Activated CD4-positive, alpha-beta T cell treated with anti-CD3 and anti-CD28 coated beads for 36 hours (primary cell): ENCODE measurements around the gene EPG5. TPM values are rescaled to one million over a fixed set of nuclear protein-coding genes. Genes with fewer than 3 reads are reported as not detected.
"Not testable (repeated sequence)": the region's sequence is repeated elsewhere in the genome, so short reads cannot be mapped to it uniquely, and the experiment has no call there.

ENCODE experiments used
- ATAC-seq: fragments of 200-7000 bp; cut with Tn5 transposase; one replicate; pipeline ENCODE4 v1.10.0; 2021; ENCODE audit warnings: mild to moderate bottlenecking, moderate library complexity
- CTCF ChIA-PET: fragments of 350-600 bp; sonication (Branson Sonifier 250); formaldehyde crosslinking; loops from one replicate; lab custom pipeline; 2021; ENCODE audit warnings: antibody characterized with exemption; lab: Charles Lee
- POLR2A ChIA-PET: fragments of 350-600 bp; sonication (Branson Sonifier 250); formaldehyde crosslinking; loops from one replicate; lab custom pipeline; 2021; ENCODE audit warnings: antibody characterized with exemption, inconsistent platforms; lab: Charles Lee
- DNase-seq: peaks from one replicate; pipeline ENCODE4 v3.0.0-alpha.2; 2020
- H3K27ac Mint-ChIP-seq: one replicate; pipeline ENCODE4 v1.8.0; 2021; ENCODE audit warnings: mixed read lengths
- H3K27me3 Mint-ChIP-seq: one replicate; pipeline ENCODE4 v1.8.0; 2021; ENCODE audit warnings: mixed read lengths
- H3K36me3 Mint-ChIP-seq: one replicate; pipeline ENCODE4 v1.8.0; 2021; ENCODE audit warnings: low read depth, mixed read lengths
- H3K4me1 Mint-ChIP-seq: one replicate; pipeline ENCODE4 v1.8.0; 2021; ENCODE audit warnings: mixed read lengths
- H3K4me3 Mint-ChIP-seq: one replicate; pipeline ENCODE4 v1.8.0; 2021; ENCODE audit warnings: mild to moderate bottlenecking, moderate library complexity, mixed read lengths
- H3K9me3 Mint-ChIP-seq: one replicate; pipeline ENCODE4 v1.8.0; 2021; ENCODE audit warnings: low read depth, mixed read lengths
- intact Hi-C, 2 experiments: fragments of 100-400 bp; cut with DNase I in 1 of 2; cut with micrococcal nuclease in 1 of 2; formaldehyde crosslinking; loops; one replicate each; pipeline versions ENCODE4 v1.14.2 to v1.15.1; 2022 to 2024; cut with DNase I, micrococcal nuclease
- total RNA-seq, 2 experiments: library from RNA; stranded (reverse); gene quantifications; one replicate each; pipeline ENCODE4 v1.2.3, GENCODE V29; 2021

The EPG5 gene
- total RNA-seq, 2 experiments from 2014 or later: 13.6 to 14.5 TPM

DNA sequence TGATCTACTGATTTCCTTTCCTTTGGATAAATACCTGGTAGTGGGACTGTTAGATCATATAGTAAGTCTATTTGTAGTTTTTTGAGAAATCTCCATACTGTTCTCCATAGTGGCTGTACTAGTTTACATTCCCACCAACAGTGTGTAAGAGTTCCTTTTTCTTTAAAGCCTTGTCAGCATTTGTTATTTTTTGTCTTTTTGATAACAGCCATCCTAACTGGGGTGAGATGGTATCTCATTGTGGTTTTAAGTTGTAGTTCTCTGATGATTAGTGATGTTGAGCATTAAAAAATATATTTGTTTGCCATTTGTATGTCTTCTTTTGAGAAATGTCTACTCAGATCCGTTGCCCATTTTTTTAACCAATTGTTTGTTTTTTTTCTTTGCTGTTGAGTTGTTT is 33.9 kb upstream of the EPG5 start:
- intact Hi-C loops: no loop called here
- Mint-ChIP-seq H3K9me3 (peaks cover 6% of the 10 kb centered on the region), H3K27ac (no peak overlapping the region), H3K27me3 (no peaks in the 10 kb centered on the region), H3K4me3 (no peak overlapping the region), H3K36me3 (peaks cover 13% of the 10 kb centered on the region), H3K4me1 (peaks cover 37% of the 10 kb centered on the region)
- DNase-seq: no peak
- ChIA-PET CTCF (interaction anchor here (1.0 kb wide), 1 partner anchor 9 kb away, joined by 3 read pairs; no protein-coding TSS in a partner anchor), POLR2A (no interaction called here)
- no peak for ATAC-seq

GRCh38 chr18:45999536-45999935 is 32.4 kb upstream of the EPG5 start:
- no peak for ATAC-seq
- Mint-ChIP-seq H3K4me1 (peaks cover 37% of the 10 kb centered on the region), H3K4me3 (no peak overlapping the region), H3K27ac (peak overlapping the region; percentile 19), H3K36me3 (peaks cover 12% of the 10 kb centered on the region), H3K9me3 (peaks cover 6% of the 10 kb centered on the region), H3K27me3 (no peaks in the 10 kb centered on the region)
- ChIA-PET CTCF (interaction anchor here (0.6 to 0.8 kb wide), 2 partner anchors 30 to 382 kb away, joined by 3 read pairs; no protein-coding TSS in a partner anchor), POLR2A (no interaction called here)
- no peak for DNase-seq
- intact Hi-C loops: no loop called here

DNA sequence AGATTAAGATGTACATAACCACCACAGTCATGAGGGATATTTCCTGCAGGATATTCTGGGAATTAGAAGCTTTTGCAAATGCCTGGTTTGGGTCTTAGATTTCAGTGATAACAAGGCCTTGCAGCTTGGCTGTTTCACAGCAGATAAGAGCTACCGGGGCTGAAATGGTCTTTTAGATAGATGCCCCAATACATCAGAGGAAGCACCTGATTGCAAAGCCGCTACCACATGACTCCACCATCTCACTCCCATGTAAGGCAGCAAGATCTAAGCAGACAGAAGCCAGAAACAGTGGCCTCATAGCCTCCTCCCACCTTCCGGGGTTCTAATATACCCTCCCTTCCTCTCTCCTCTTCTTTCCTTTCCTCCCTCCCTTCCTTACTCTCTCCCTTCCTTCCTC is 31.1 kb upstream of the EPG5 start:
- H3K4me3 Mint-ChIP-seq: peak overlapping the region; percentile 64
- ChIA-PET CTCF (interaction anchor here (1.0 to 1.3 kb wide), 2 partner anchors 18 to 58 kb away, joined by 3 read pairs; no protein-coding TSS in a partner anchor), POLR2A (interaction anchor here (0.5 kb wide), 1 partner anchor 54 kb away, joined by 10 read pairs; no protein-coding TSS in a partner anchor)
- no peaks in the 10 kb centered on the region for H3K27me3 Mint-ChIP-seq
- H3K9me3 Mint-ChIP-seq: peaks cover 6% of the 10 kb centered on the region
- H3K36me3 Mint-ChIP-seq: peaks cover 13% of the 10 kb centered on the region
- intact Hi-C loops: loop anchor here in 1 of 2 experiments (1.0 kb wide), 1 partner anchor 15 kb away; no protein-coding TSS in a partner anchor
- peaks cover 37% of the 10 kb centered on the region for H3K4me1 Mint-ChIP-seq
- DNase-seq (peak; percentile 19), ATAC-seq (peak; percentile 50)
- H3K27ac Mint-ChIP-seq: peak overlapping the region; percentile 79

GRCh38 chr18:45997700-45998151 is 30.6 kb upstream of the EPG5 start:
- DNase-seq: peak; percentile 57
- CTCF ChIA-PET: interaction anchor here (0.9 to 1.3 kb wide), 4 partner anchors 16 to 58 kb away, joined by 3 to 5 read pairs (median 3); no protein-coding TSS in a partner anchor
- POLR2A ChIA-PET: interaction anchor here (0.5 to 0.6 kb wide), 2 partner anchors 54 to 378 kb away, joined by 3 to 10 read pairs; no protein-coding TSS in a partner anchor

DNA sequence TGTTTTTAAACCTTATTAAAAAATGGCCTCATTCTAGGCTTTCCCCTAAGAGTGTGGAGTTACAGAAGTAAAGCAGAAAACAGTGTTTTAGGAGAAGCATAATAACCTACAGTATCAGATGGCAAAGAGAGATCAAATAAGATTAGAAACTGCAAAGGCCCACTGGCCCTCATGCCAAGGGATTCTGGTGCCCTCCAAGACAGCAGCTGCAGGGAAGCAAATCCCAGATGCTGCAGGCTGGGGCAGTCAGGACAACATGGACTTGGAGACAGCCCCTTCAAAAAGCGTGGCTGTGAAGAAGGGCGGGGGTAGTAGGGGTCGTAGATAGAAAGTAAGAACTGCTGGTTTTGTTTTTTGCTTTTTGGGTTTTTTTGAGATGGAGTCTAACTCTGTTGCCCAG is 28.3 kb upstream of the EPG5 start:
- DNase-seq: no peak
- CTCF ChIA-PET: interaction anchor here (1.3 kb wide), 1 partner anchor 78 kb away, joined by 4 read pairs; no protein-coding TSS in a partner anchor
- POLR2A ChIA-PET: no interaction called here
- H3K4me1 Mint-ChIP-seq: peaks cover 28% of the 10 kb centered on the region
- intact Hi-C loops: no loop called here
- H3K9me3 Mint-ChIP-seq: no peaks in the 10 kb centered on the region
- no peak overlapping the region for H3K4me3 Mint-ChIP-seq
- ATAC-seq: no peak
- H3K36me3 Mint-ChIP-seq: peaks cover 12% of the 10 kb centered on the region
- no peak overlapping the region for H3K27ac Mint-ChIP-seq
- no peaks in the 10 kb centered on the region for H3K27me3 Mint-ChIP-seq

More at GRCh38 chr18:45997700-45998151, 30.6 kb upstream of the EPG5 start:
- peak; percentile 91 for ATAC-seq
- H3K4me3 Mint-ChIP-seq: peak overlapping the region; percentile 64
- intact Hi-C loops: loop anchor here (1.0 kb wide), 2 partner anchors 16 to 23 kb away; no protein-coding TSS in a partner anchor
- H3K9me3 Mint-ChIP-seq: peaks cover 6% of the 10 kb centered on the region
- peaks cover 37% of the 10 kb centered on the region for H3K4me1 Mint-ChIP-seq
- H3K27ac Mint-ChIP-seq: peak overlapping the region; percentile 79
- peaks cover 11% of the 10 kb centered on the region for H3K36me3 Mint-ChIP-seq
- H3K27me3 Mint-ChIP-seq: no peaks in the 10 kb centered on the region

GRCh38 chr18:45993438-45993837 is 26.3 kb upstream of the EPG5 start:
- no peak for ATAC-seq
- no peak for DNase-seq
- intact Hi-C loops: no loop called here
- Mint-ChIP-seq H3K27me3 (no peaks in the 10 kb centered on the region), H3K9me3 (no peaks in the 10 kb centered on the region), H3K27ac (no peak overlapping the region), H3K36me3 (peaks cover 24% of the 10 kb centered on the region), H3K4me3 (no peak overlapping the region), H3K4me1 (peaks cover 16% of the 10 kb centered on the region)
- ChIA-PET CTCF (interaction anchor here (0.9 to 1.9 kb wide), 5 partner anchors 11 to 330 kb away, joined by 3 to 8 read pairs (median 5); partner anchors contain the start of gene PSTPIP2), POLR2A (no interaction called here)

DNA sequence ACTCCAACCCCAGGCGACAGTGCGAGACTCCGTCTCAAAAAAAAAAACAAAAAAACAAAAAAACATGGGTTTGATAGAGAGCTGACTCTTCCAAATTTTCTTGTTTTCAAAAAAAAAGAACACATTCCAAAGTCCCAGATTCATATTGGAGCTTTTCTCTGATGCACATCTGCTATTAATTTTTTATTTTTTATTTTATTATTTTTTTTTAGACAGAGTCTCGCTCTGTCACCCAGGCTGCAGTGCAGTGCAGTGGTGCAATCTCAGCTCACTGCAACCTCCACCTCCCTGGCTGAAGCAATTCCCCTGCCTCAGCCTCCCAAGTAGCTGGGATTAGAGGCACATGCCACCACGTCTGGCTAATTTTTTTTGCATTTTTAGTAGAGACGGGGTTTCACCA is 25.4 kb upstream of the EPG5 start:
- H3K4me3 Mint-ChIP-seq, H3K27me3 Mint-ChIP-seq, DNase-seq, H3K9me3 Mint-ChIP-seq, ATAC-seq, H3K27ac Mint-ChIP-seq, intact Hi-C loops, H3K4me1 Mint-ChIP-seq, POLR2A ChIA-PET: not testable (repeated sequence)
- H3K36me3 Mint-ChIP-seq: peaks cover 24% of the 10 kb centered on the region
- CTCF ChIA-PET: interaction anchor here (1.1 kb wide), 1 partner anchor 18 kb away, joined by 3 read pairs; no protein-coding TSS in a partner anchor

DNA sequence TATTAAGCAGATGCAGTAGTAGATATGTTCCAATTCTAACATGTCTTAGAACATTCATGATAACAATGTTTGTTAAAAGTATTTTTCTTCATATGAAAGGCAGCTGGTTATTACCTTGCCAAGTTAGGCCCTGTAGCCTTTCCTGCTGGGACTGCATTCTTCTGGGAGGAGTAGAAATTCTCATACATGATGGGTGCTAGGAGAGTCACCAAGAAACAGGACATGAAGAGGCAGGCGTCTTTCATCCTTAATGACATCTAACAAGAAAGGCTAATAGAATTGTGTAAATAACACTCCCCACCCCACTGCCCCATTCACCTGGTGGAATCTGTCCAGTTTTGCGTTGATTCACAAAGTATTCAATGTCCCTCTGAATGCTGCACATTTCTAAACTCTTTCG is 24.7 kb upstream of the EPG5 start:
- no peak for DNase-seq
- ChIA-PET CTCF (interaction anchor here (1.7 kb wide), 1 partner anchor 82 kb away, joined by 5 read pairs; no protein-coding TSS in a partner anchor), POLR2A (interaction anchor here (0.6 kb wide), 1 partner anchor 1150 kb away, joined by 4 read pairs; no protein-coding TSS in a partner anchor)
- peaks cover 24% of the 10 kb centered on the region for H3K36me3 Mint-ChIP-seq
- intact Hi-C loops: no loop called here
- no peak overlapping the region for H3K27ac Mint-ChIP-seq
- no peak for ATAC-seq
- H3K4me3 Mint-ChIP-seq: no peak overlapping the region
- H3K27me3 Mint-ChIP-seq: no peaks in the 10 kb centered on the region
- peaks cover 3% of the 10 kb centered on the region for H3K4me1 Mint-ChIP-seq
- no peaks in the 10 kb centered on the region for H3K9me3 Mint-ChIP-seq

GRCh38 chr18:45984546-45985235 is 17.6 kb upstream of the EPG5 start:
- ATAC-seq (no peak), DNase-seq (no peak)
- no peaks in the 10 kb centered on the region for H3K9me3 Mint-ChIP-seq
- no peak overlapping the region for H3K4me3 Mint-ChIP-seq
- no peak overlapping the region for H3K27ac Mint-ChIP-seq
- ChIA-PET POLR2A (no interaction called here), CTCF (no interaction called here)
- no peaks in the 10 kb centered on the region for H3K27me3 Mint-ChIP-seq
- intact Hi-C loops: no loop called here
- no peaks in the 10 kb centered on the region for H3K4me1 Mint-ChIP-seq
- H3K36me3 Mint-ChIP-seq: peaks cover 9% of the 10 kb centered on the region

DNA sequence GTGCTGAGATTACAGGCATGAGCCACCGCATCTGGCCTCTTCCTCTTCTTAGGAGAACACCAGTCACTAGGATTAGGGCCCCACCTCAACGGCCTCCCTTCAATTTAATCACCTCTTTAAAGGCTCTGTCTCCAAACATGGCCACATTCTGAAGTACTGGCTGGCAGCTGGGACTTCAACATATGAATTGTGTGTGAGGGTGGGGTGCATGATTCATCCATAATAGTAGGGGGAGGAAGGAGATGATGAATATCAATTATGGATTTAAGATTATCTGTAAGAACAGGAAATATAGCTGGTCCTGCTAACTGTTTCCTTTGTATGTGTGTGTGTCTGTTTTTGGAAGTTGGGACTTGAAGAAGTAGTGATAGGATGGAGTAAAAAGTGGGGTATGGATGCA is 14.7 kb upstream of the EPG5 start:
- Mint-ChIP-seq H3K27ac (no peak overlapping the region), H3K9me3 (no peaks in the 10 kb centered on the region), H3K27me3 (no peaks in the 10 kb centered on the region), H3K4me3 (no peak overlapping the region), H3K4me1 (no peaks in the 10 kb centered on the region), H3K36me3 (no peaks in the 10 kb centered on the region)
- intact Hi-C loops: no loop called here
- CTCF ChIA-PET: interaction anchor here (0.6 to 2.0 kb wide), 6 partner anchors 9 to 108 kb away, joined by 3 to 7 read pairs (median 4); no protein-coding TSS in a partner anchor
- ATAC-seq: no peak
- DNase-seq: no peak
- POLR2A ChIA-PET: no interaction called here

DNA sequence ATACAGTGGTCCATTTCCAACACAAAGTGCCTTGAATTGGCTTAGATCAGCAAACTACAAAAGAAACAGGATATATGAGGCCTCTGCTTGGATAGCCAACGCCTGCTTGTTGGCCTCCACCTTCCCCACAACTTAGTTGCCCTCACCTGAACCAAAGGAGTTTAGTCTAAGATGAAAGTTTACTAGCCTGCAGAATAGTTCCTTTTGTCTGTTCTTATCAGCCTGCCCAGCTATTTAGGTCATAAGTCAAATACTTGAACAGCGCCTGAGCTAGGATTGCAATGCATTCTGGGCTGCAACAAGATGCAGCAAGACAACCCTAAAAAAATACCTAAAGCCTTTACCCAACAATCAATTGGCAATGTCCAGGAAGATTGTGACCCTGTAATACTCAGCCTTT is 13.1 kb upstream of the EPG5 start:
- ATAC-seq: no peak
- Mint-ChIP-seq H3K9me3 (no peaks in the 10 kb centered on the region), H3K27me3 (no peaks in the 10 kb centered on the region), H3K4me3 (no peak overlapping the region), H3K36me3 (no peaks in the 10 kb centered on the region), H3K27ac (no peak overlapping the region), H3K4me1 (peaks cover 2% of the 10 kb centered on the region)
- ChIA-PET CTCF (interaction anchor here (0.6 to 1.0 kb wide), 2 partner anchors 18 to 294 kb away, joined by 3 read pairs; no protein-coding TSS in a partner anchor), POLR2A (no interaction called here)
- DNase-seq: no peak
- intact Hi-C loops: no loop called here
